ENCODE measurements around the gene ARHGDIB. TPM values are rescaled to one million over a fixed set of nuclear protein-coding genes. Genes with fewer than 3 reads are reported as not detected.

Gene ARHGDIB
- total RNA-seq, 2 donors from 2014 or later: 40.2 to 65.9 TPM

DNA sequence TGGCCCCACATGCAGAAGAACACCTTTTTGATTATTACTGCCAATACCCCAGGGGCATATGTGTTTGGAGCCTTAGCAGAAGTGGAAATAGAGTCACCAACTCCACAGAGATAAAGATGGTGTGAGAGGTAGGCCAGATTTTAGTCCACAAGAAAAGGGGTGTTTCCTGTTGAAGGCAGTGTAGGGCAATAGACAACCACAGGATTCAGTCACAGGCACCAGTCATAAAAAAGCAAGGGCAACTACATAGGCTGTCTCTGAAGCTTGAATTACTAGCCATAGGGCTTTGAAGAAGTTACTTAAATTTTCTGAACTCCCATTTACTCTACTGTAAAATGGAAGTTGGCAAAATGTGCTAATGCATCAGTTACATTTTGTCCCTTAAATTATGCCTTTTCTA, 41.9 kb downstream of the ARHGDIB start:
- no peaks in the 10 kb centered on the region for H3K4me1 ChIP-seq (replicated peaks)
- H3K36me3 ChIP-seq: no peaks in the 10 kb centered on the region
- H3K4me3 ChIP-seq: no peak overlapping the region
- no peaks in the 10 kb centered on the region for H3K27me3 ChIP-seq (replicated peaks; ENCODE audit: insufficient read depth)
- no peak for DNase-seq (ENCODE audit: low spot score)
- intact Hi-C loops (cut with DNase I): no loop called here
- H3K27ac ChIP-seq: no peak overlapping the region
- no peaks in the 10 kb centered on the region for H3K9me3 ChIP-seq
- TF ChIP-seq POLR2A (IDR thresholded peaks at IDR 0.05): no peak

DNA sequence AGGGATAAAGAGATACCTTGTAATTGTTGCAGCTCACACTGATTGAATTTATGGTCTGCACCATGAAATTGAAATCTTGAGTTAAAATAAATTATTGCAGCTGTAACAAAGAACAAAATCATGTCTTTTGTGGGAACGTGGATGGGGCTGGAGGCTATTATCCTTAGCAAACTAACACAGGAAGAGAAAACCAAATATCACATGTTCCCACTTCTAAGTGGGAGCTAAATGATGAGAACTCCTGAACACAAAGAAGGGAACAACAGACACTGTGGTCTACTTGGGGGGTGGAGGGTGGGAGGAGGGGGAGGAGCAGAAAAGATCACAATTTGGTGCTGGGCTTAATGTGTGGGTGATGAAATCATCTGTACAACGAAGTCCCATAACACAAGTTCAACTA, 45.7 kb downstream of the ARHGDIB start:
- no peaks in the 10 kb centered on the region for H3K36me3 ChIP-seq
- no peak overlapping the region for H3K4me3 ChIP-seq
- DNase-seq (ENCODE audit: low spot score): no peak
- no peak overlapping the region for H3K27ac ChIP-seq
- no peaks in the 10 kb centered on the region for H3K27me3 ChIP-seq (replicated peaks; ENCODE audit: insufficient read depth)
- H3K9me3 ChIP-seq: no peaks in the 10 kb centered on the region
- no peaks in the 10 kb centered on the region for H3K4me1 ChIP-seq (replicated peaks)
- WGBS: 39% methylated on average over 2 of the region's 2 CpGs
- TF ChIP-seq, protein P1, sequence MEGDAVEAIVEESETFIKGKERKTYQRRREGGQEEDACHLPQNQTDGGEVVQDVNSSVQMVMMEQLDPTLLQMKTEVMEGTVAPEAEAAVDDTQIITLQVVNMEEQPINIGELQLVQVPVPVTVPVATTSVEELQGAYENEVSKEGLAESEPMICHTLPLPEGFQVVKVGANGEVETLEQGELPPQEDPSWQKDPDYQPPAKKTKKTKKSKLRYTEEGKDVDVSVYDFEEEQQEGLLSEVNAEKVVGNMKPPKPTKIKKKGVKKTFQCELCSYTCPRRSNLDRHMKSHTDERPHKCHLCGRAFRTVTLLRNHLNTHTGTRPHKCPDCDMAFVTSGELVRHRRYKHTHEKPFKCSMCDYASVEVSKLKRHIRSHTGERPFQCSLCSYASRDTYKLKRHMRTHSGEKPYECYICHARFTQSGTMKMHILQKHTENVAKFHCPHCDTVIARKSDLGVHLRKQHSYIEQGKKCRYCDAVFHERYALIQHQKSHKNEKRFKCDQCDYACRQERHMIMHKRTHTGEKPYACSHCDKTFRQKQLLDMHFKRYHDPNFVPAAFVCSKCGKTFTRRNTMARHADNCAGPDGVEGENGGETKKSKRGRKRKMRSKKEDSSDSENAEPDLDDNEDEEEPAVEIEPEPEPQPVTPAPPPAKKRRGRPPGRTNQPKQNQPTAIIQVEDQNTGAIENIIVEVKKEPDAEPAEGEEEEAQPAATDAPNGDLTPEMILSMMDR (IDR thresholded peaks at IDR 0.05): no peak
- no peak for TF ChIP-seq POLR2A (IDR thresholded peaks at IDR 0.05)
- no peak for TF ChIP-seq POLR2AphosphoS5 (IDR thresholded peaks at IDR 0.05)
- intact Hi-C loops (cut with DNase I): no loop called here

DNA sequence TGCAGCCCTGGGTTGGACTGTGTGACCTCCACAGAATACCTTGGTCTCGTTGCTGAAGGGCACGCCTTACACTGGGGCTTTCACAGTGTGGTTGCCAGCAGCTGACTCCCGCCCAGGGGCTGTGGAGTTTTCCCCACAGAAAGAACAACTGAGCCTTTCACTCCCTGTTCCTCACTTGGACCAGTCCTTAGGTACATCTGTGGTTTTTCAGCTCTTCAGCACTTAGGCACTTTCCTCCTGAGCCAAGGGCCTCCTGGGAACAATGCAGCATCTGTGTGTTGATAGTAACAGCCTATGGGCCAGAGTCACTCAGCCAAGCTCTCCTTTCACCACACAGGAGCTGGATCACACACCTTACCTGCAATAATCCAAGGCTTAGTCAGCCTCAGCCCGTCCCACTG, 48.0 kb downstream of the ARHGDIB start:
- H3K4me1 ChIP-seq (replicated peaks): no peaks in the 10 kb centered on the region
- TF ChIP-seq POLR2AphosphoS5 (IDR thresholded peaks at IDR 0.05): no peak
- TF ChIP-seq, protein P1 (IDR thresholded peaks at IDR 0.05): no peak
- no peak for TF ChIP-seq POLR2A (IDR thresholded peaks at IDR 0.05)
- no peak overlapping the region for H3K4me3 ChIP-seq
- no peak for DNase-seq (ENCODE audit: low spot score)
- H3K9me3 ChIP-seq: no peaks in the 10 kb centered on the region
- no peaks in the 10 kb centered on the region for H3K27me3 ChIP-seq (replicated peaks; ENCODE audit: insufficient read depth)
- H3K36me3 ChIP-seq: no peaks in the 10 kb centered on the region
- intact Hi-C loops (cut with DNase I): no loop called here
- WGBS: 34% methylated on average over 4 of the region's 4 CpGs
- no peak overlapping the region for H3K27ac ChIP-seq

DNA sequence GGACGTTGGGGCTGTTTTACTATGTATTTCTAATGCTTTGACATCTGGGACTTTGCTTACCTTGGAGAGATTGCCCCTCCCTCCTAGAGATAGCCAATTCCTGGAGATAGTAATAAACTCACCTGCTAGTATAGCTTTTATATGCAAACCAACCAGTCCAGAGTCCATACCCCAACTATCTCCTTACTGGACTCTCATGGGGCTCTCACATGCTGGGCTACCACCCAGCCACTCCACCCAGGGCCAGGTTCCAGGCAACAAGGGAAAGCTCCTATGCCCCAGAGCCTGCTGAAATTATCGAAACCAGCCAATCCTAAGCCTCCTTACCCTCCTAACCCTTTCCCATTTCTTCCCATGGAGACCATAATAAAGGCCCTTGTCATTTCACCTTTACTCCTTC, 50.3 kb downstream of the ARHGDIB start:
- DNase-seq (ENCODE audit: low spot score): no peak
- Histone ChIP-seq H3K4me1 (replicated peaks) (no peaks in the 10 kb centered on the region), H3K36me3 (no peaks in the 10 kb centered on the region), H3K27ac (no peak overlapping the region), H3K4me3 (no peak overlapping the region), H3K27me3 (replicated peaks; ENCODE audit: insufficient read depth) (no peaks in the 10 kb centered on the region), H3K9me3 (no peaks in the 10 kb centered on the region)
- 37% methylated on average over 2 of the region's 2 CpGs for WGBS
- intact Hi-C loops (cut with DNase I): no loop called here
- TF ChIP-seq POLR2AphosphoS5 (IDR thresholded peaks at IDR 0.05) (no peak), POLR2A (IDR thresholded peaks at IDR 0.05) (no peak)
- TF ChIP-seq, protein P1 (IDR thresholded peaks at IDR 0.05): no peak

DNA sequence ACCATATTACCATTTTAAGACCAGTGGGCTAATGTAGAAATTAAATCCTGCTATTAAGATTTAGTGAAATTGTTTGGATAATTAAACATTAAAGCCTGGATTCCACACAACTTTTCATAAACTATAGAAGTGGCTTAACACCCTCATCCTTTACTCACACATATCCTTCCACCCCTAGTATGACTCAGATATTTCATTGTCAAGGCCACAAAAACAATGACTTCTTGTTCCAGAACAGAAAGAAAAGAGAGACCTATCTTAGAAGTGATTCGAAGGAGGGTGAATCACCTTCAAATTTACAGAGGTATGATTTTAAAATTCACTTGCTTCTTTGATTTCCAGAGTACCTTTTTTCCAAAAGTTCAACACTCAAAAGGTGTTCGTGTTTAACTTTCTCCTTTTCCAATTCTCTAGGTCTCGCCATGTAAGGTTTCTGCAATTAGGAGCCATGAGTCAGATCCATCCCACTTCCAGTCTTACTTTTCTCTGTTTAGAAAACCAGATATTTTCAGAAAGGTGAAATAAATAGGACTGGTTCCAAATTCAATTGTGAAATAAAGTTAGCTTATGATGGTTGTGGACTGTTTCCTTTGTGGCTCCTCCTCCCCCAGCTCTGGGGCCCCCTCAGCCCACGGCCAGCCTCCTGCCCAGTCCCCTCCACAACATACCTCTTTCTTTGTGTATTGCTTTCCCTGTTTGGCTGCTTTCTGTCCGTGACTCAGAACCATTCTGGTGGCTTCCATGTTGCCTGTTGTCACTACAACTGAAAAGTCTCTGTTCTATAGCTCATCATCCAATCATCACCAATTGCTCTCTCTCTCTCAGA, 51.1 kb downstream of the ARHGDIB start:
- Histone ChIP-seq H3K4me1 (replicated peaks) (no peaks in the 10 kb centered on the region), H3K9me3 (no peaks in the 10 kb centered on the region), H3K36me3 (no peaks in the 10 kb centered on the region), H3K4me3 (no peak overlapping the region), H3K27ac (no peak overlapping the region), H3K27me3 (replicated peaks; ENCODE audit: insufficient read depth) (no peaks in the 10 kb centered on the region)
- WGBS: 83% methylated on average over 5 of the region's 5 CpGs
- intact Hi-C loops (cut with DNase I): no loop called here
- DNase-seq (ENCODE audit: low spot score): no peak
- TF ChIP-seq, protein P1 (IDR thresholded peaks at IDR 0.05): no peak
- no peak for TF ChIP-seq POLR2AphosphoS5 (IDR thresholded peaks at IDR 0.05)
- no peak for TF ChIP-seq POLR2A (IDR thresholded peaks at IDR 0.05)
